Measurements from ENCODE around the gene CCDC187.
"Not testable (repeated sequence)": the region's sequence is repeated elsewhere in the genome, so short reads cannot be mapped to it uniquely, and the experiment has no call there.

CCDC187 gene

GRCh38 chr9:136245219-136246150 lies 58.4 kb downstream of the CCDC187 start, which contains the start of gene QSOX2:
Gene QSOX2, minus strand, starts transcription at chr9:136245812. Its CDS starts 9 bp downstream, at chr9:136245803.
- FAIRE-seq, result no peak
- peak; percentile 91 for DNase-seq (ENCODE audit: insufficient read length, low spot score)

GRCh38 chr9:136244969-136245218 lies 59.0 kb downstream of the CCDC187 start:
- DNase-seq (ENCODE audit: insufficient read length, low spot score), result no peak

GRCh38 chr9:136244122-136244968 lies 59.5 kb downstream of the CCDC187 start:
- FAIRE-seq (peak; percentile 97), DNase-seq (ENCODE audit: insufficient read length, low spot score) (peak; percentile 76)

More at GRCh38 chr9:136244969-136245218, 59.0 kb downstream of the CCDC187 start:
- no peak for FAIRE-seq

- FAIRE-seq (no peak), DNase-seq (ENCODE audit: insufficient read length, low spot score) (no peak)
Measured at GRCh38 chr9:136243631-136244030, 60.3 kb downstream of the CCDC187 start.

GRCh38 chr9:136242918-136243525 lies 60.9 kb downstream of the CCDC187 start:
- FAIRE-seq (no peak), DNase-seq (ENCODE audit: insufficient read length, low spot score) (no peak)

- no peak for FAIRE-seq
Measured at GRCh38 chr9:136242248-136242647, 61.6 kb downstream of the CCDC187 start.

GRCh38 chr9:136241542-136241941 lies 62.4 kb downstream of the CCDC187 start:
- no peak for DNase-seq (ENCODE audit: insufficient read length, low spot score)
- FAIRE-seq, result no peak

More at GRCh38 chr9:136242248-136242647, 61.6 kb downstream of the CCDC187 start:
- DNase-seq (ENCODE audit: insufficient read length, low spot score), result no peak

- FAIRE-seq, result no peak
Measured at GRCh38 chr9:136240941-136241340, 63.0 kb downstream of the CCDC187 start.

GRCh38 chr9:136239983-136240330 lies 63.9 kb downstream of the CCDC187 start:
- DNase-seq (ENCODE audit: insufficient read length, low spot score) (no peak), FAIRE-seq (peak; percentile 76)

More at GRCh38 chr9:136240941-136241340, 63.0 kb downstream of the CCDC187 start:
- DNase-seq (ENCODE audit: insufficient read length, low spot score), result no peak

- DNase-seq (ENCODE audit: insufficient read length, low spot score), result no peak
- FAIRE-seq, result no peak
Measured at GRCh38 chr9:136239135-136239982, 64.5 kb downstream of the CCDC187 start.

- no peak for FAIRE-seq
Measured at GRCh38 chr9:136238342-136238732, 65.6 kb downstream of the CCDC187 start.

GRCh38 chr9:136237486-136238341 lies 66.2 kb downstream of the CCDC187 start:
- DNase-seq (ENCODE audit: insufficient read length, low spot score) (no peak), FAIRE-seq (no peak)

More at GRCh38 chr9:136238342-136238732, 65.6 kb downstream of the CCDC187 start:
- no peak for DNase-seq (ENCODE audit: insufficient read length, low spot score)

GRCh38 chr9:136236471-136237410 lies 67.2 kb downstream of the CCDC187 start:
- FAIRE-seq; DNase-seq (ENCODE audit: insufficient read length, low spot score): not testable (repeated sequence)

- no peak for FAIRE-seq
Measured at GRCh38 chr9:136235709-136236455, 68.0 kb downstream of the CCDC187 start.

GRCh38 chr9:136235171-136235570 lies 68.7 kb downstream of the CCDC187 start:
- DNase-seq (ENCODE audit: insufficient read length, low spot score) (no peak), FAIRE-seq (no peak)

More at GRCh38 chr9:136235709-136236455, 68.0 kb downstream of the CCDC187 start:
- no peak for DNase-seq (ENCODE audit: insufficient read length, low spot score)

GRCh38 chr9:136234597-136234996 lies 69.3 kb downstream of the CCDC187 start:
- DNase-seq (ENCODE audit: insufficient read length, low spot score) (no peak), FAIRE-seq (no peak)

GRCh38 chr9:136233868-136234267 lies 70.0 kb downstream of the CCDC187 start:
- DNase-seq (ENCODE audit: insufficient read length, low spot score) (no peak), FAIRE-seq (no peak)
